Cardiac fibroblast (primary cell): ENCODE data around the gene EEF2.
"Not testable (repeated sequence)": the region's sequence is repeated elsewhere in the genome, so short reads cannot be mapped to it uniquely, and the experiment has no call there.

ENCODE experiments used
- DNase-seq, 2 donors: peaks; one replicate each; pipeline versions ENCODE4 v3.0.0 to v3.0.0-alpha.2; 2010; ENCODE audit warnings: low read depth in 2 of 2
- H3K4me3 ChIP-seq, 2 donors: replicated peaks in 1 of 2; 1 replicate in 1 of 2; 2 replicates in 1 of 2; pipeline ENCODE4 v1.5.1; 2011; ENCODE audit warnings: low read depth in 2 of 2, low read length in 2 of 2, mild to moderate bottlenecking in 2 of 2, moderate library complexity in 1 of 2
- CTCF ChIP-seq: IDR thresholded peaks from one replicate; pipeline ENCODE4 v1.5.1; 2011; ENCODE audit warnings: low read depth, mild to moderate bottlenecking, low read length, inconsistent platforms

Gene EEF2

GRCh38 chr19:3954107-3954506 is 31.2 kb downstream of the EEF2 start:
- no peak for DNase-seq
- TF ChIP-seq CTCF = no peak
- H3K4me3 ChIP-seq = no peak overlapping the region

GRCh38 chr19:3952755-3953276 is 32.4 kb downstream of the EEF2 start:
- not testable (repeated sequence) for DNase-seq, H3K4me3 ChIP-seq

- DNase-seq = no peak
- no peak for TF ChIP-seq CTCF
- no peak overlapping the region for H3K4me3 ChIP-seq
Measured at GRCh38 chr19:3950871-3951861, 34.1 kb downstream of the EEF2 start.

- H3K4me3 ChIP-seq = no peak overlapping the region
- DNase-seq = no peak
- TF ChIP-seq CTCF = no peak
Measured at GRCh38 chr19:3949997-3950859, 35.0 kb downstream of the EEF2 start.

GRCh38 chr19:3949294-3949693 is 36.0 kb downstream of the EEF2 start:
- DNase-seq = no peak
- no peak for TF ChIP-seq CTCF
- no peak overlapping the region for H3K4me3 ChIP-seq

- H3K4me3 ChIP-seq, DNase-seq: not testable (repeated sequence)
Measured at GRCh38 chr19:3947316-3947933, 37.8 kb downstream of the EEF2 start.

GRCh38 chr19:3945838-3946237 is 39.4 kb downstream of the EEF2 start:
- peak; percentile 30 to 67 for DNase-seq
- no peak overlapping the region for H3K4me3 ChIP-seq
- no peak for TF ChIP-seq CTCF
